ENCODE measurements around the gene BBS9. TPM values are rescaled to one million over a fixed set of nuclear protein-coding genes. Genes with fewer than 3 reads are reported as not detected.

BBS9 gene
- total RNA-seq (2022; extraction: Qiagen RNA extraction; ENCODE audit: low read depth): 2.8 to 3.8 TPM (median 3.4 TPM) in 5 replicates

DNA sequence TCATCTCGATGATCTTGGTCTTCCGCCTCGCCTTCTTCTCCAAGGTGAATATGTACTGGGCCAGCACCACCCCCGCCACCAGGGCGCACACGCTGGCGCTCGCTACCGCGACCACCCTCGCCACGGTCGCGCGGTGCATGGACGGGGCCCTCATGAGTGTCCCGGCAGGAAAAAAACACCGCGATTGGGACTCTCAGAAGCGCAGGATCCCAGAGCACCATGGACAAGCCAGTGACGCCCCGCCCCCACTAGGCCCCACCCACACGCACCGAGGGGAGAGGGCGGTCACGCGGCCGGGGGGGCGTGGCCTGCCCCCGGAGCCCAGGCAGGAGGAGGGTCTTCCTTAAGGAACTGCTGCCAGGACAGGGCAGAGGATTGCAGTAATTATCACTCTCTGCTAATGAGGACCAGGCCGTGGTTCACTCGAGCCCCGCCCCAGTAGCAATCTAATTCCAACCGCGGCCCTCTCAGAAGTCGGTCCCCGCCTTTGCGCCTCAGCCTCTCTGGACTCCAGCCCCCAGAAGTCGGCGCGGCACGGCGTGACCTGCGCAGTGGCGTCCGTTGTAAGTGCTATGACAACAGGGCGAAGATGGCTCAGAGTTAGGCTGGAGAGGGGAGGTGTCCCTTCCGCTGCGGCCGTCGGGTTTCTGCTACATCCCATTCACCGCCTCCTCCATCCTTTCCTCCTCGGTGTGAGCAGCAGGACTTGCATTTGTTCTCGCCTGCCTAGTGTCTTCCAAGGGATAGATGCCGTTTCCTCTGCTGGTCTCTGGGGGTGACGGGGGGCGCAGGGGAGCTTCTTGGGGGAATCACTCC, at the start of gene BBS9:
TSS of gene BBS9 (plus strand) at position 575 of the 816 bp plus-strand sequence. CDS start 16,689 bp downstream, outside the sequence.

DNA sequence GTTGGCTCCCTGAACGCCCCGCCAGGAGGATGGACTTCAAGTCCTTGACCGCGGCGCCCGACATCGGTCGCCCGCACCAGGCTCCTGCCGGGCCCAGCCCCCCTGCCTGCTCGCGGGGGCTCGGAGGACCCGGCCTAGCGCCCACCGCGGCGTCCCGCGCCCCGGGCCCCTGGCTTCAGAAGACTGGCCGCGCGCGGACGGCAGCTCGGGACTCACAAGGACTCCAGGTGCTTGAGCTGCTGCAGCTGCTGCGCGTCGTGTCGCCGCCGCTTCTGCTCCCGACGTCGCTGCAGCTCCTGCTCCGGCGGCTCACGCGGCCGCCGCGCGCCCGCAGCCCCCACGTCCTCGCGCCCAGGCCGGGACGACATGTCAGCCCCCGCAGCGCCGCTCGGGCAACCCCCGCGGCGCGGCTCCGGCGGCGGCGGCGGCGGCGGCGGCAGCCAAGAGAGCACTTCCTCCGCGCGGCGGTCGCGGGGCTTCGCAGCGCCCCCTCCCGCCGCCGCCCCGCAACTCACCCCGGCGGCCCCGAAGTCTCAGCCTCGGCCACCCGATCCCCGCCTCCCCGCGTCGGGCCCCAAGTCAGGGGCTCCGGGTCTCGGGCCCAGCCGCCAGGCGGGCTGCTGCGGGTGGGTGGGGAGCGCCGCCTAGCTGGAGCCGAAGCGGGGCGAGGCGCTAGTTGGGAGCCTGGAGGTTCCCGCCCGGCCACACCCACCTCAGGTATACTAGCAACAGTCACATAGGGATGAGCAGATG, 20.2 kb upstream of the BBS9 start, which contains the start of gene RP9:
TSS of gene RP9 (minus strand) at position 400 of the 753 bp plus-strand sequence. CDS start at position 368, 32 bp downstream.

Other genes with a start within 250 kb of the BBS9 start
- 24.6 to 29.1 TPM (median 25.5 TPM) in 5 replicates for gene KBTBD2, start 237.8 kb upstream of the BBS9 start, total RNA-seq (2022; extraction: Qiagen RNA extraction; ENCODE audit: low read depth)
- 73.8 to 142 TPM (median 84.9 TPM) in 5 replicates for gene FKBP9, start 172.1 kb upstream of the BBS9 start, total RNA-seq (2022; extraction: Qiagen RNA extraction; ENCODE audit: low read depth)
- gene NT5C3A, start 66.8 kb upstream of the BBS9 start, total RNA-seq (2022; extraction: Qiagen RNA extraction; ENCODE audit: low read depth): 35.8 to 51.8 TPM (median 37.3 TPM) in 5 replicates
- 32.3 to 37.8 TPM (median 36.4 TPM) in 5 replicates for gene RP9, start 20.2 kb upstream of the BBS9 start, total RNA-seq (2022; extraction: Qiagen RNA extraction; ENCODE audit: low read depth)